GM18499 (cell line): ENCODE measurements around the gene ELP4.

Experiments
- ATAC-seq: cut with Tn5 transposase; IDR thresholded peaks from one replicate; pipeline ENCODE4 v1.9.1; 2021; ENCODE audit warnings: moderate number of reproducible peaks; ENCODE audit not compliant: insufficient read depth, unreplicated experiment

Gene ELP4

GRCh38 chr11:31796499-31797189, 287.1 kb downstream of the ELP4 start:
- no peak for ATAC-seq

DNA sequence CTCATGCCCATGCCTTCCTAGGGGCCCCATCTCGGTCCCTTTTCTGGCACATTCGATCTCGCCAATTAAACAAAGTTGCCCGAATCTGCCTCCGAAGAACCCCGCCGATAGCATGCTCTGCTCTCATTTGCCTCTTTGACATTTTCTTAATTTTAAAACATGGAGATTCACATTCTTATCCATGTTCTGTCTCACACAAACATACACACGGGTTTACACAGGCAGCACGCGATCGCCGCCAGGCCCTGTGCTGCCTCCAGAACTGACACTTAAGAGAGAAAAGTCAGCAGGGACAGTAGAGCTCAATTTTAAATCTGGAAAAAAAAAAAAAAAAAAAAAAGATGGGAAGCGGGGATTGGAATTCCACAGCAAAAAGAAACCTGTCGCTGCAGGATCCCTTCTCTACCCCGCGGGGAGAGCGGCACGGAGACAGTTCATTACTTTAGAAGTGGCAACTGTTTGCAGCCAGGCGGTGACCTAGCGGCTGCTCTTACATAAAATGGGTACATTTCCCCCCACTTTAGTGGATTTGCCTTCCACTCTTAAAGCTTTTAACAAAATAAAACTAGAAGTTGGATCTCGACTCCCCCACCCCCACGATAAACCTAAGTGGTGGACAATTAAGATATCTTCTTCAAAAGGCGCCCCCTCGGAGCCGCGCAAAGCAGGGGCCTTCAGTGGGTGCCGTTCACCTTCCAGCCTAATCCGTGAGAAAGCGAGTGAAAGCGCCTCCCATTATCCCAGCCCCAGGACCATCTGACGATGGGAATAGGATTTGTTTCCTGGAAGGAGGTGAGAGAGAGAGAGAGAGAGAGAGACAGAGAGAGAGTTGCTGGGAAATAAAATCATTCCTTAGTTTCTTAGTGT, 287.9 kb downstream of the ELP4 start:
- ATAC-seq: no peak

GRCh38 chr11:31798057-31798553, 288.5 kb downstream of the ELP4 start:
- ATAC-seq: no peak

- no peak for ATAC-seq
These were observed 289.2 kb downstream of the ELP4 start for GRCh38 chr11:31798554-31799434.

- no peak for ATAC-seq
These were observed 290.1 kb downstream of the ELP4 start for GRCh38 chr11:31799435-31800397.

GRCh38 chr11:31800398-31801265, 291.1 kb downstream of the ELP4 start:
- no peak for ATAC-seq

- no peak for ATAC-seq
These were observed 291.7 kb downstream of the ELP4 start for GRCh38 chr11:31801298-31801702.

GRCh38 chr11:31802000-31802551, 292.5 kb downstream of the ELP4 start:
- ATAC-seq: no peak

GRCh38 chr11:31802609-31802989, 293.0 kb downstream of the ELP4 start:
- ATAC-seq: no peak

DNA sequence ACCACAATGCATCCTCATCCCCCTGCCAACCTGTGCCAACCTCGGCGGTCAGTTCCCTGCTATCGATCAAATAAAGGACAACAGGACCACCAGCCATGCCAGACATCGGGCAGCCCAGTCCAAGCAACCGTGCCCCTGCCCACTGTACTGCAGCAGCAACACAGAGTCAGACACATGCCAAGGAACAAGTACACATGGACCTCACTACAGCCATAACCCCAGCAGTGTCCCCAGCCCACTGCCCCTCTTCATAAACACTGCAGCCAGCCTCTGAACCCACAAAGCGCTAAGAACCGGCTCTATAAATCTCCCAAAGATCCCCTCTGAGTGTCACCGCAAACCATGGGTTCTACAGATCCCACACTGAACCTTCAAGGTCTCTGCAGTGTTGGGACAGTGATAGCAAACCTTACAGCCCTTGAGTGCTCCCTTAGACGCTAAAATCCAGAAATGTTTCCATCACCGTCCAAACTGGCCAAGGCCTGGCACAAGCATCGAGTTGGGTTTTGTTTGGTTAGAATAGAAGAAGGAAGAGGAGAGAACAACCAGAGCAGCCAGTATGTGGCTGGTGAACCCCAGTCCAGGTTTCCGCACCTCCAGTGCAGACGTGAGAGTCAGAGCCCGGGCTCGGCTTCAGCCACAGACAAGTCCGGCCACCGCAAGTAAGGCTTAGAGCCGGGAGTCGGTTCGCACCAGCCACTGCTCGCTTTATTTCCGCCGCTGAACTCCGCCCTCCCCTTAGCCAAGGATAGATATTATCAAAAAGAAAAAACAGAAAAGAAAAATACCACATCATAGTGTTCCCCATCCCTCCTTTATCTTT, 293.6 kb downstream of the ELP4 start:
- ATAC-seq: no peak

GRCh38 chr11:31803813-31804311, 294.3 kb downstream of the ELP4 start:
- no peak for ATAC-seq

DNA sequence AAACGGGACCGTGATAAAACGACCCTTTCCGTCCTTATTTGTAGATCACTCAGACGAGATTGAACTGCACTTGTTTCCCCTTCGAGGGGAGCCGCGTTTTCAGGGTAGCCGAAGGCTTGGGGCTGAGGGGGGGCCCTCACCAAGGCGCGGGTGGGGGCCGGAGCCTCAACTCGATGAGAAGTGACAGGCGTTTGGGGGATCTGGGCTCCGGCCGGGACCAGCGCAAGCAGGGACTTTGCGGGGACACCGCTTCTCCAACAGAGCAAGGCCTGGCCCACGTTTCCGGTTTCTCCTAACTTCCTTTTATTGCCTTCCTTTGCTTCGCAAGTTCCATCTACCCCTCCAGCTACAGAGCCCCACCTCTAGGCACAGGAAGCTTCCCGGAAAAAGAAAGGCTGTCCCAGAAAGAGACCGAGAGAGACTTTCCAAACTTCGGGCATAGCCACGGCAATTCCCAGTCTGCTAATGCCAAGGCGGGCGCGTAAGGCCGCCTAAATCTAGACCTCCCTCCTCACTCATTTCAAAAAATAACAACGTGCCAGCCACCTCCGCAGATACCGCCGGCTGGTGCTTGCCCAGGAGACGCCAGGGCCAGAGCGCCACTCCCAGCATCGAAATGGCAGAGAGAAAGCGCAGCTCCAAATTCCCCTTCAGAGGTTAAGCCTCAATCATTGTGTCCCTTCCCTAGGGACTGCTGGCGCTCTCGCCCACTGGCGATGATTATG, 294.9 kb downstream of the ELP4 start:
- ATAC-seq: no peak

GRCh38 chr11:31805037-31805628, 295.6 kb downstream of the ELP4 start:
- no peak for ATAC-seq

- no peak for ATAC-seq
These were observed 296.1 kb downstream of the ELP4 start for GRCh38 chr11:31805629-31806185.

DNA sequence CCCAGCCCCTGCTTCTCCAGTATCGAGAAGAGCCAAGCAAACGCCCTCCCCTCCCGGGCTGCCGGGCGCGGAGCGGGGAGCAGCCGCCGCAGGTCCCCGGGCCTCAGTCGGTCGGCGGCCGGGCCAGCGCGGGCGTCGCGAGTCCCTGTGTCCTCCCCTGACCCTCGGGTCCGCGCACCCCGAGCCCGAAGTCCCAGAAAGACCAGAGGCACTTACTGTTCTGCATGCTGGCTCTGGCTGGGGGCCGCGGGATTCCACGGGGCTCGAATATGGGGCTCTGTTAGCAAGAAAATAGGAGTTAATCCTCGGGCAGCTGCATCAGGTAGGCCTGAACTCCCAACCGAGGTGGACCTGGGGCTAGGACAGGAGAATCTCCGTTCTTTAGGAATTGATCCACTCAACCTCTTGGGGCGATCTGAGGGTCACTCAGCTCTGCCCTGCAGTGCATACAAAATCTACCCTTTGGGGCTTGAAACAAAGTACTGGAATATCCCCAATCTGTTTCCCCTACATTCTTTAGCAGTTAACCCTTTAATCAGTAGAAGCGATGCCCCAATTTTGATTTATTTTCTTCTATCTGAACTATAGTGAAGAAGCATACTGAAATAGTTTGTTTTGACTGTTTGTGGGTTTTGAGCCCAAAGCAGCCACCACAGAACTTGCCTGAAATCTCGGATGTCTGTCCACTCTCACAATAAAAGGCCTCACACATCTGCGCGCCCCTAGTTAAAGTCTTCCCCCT, 296.8 kb downstream of the ELP4 start:
- no peak for ATAC-seq
